CD4-positive, alpha-beta T cell treated with Interferon gamma for 1 hour (primary cell): ENCODE results near the gene THSD1.
"Not testable (repeated sequence)": the region's sequence is repeated elsewhere in the genome, so short reads cannot be mapped to it uniquely, and the experiment has no call there.

Source experiments
- DNase-seq: peaks from one replicate; pipeline ENCODE4 v3.0.0-alpha.2; 2020

THSD1 gene

GRCh38 chr13:52407436-52407835 lies 1.5 kb upstream of the THSD1 start:
- not testable (repeated sequence) for DNase-seq

GRCh38 chr13:52406629-52407028 lies 657 bp upstream of the THSD1 start:
- no peak for DNase-seq

GRCh38 chr13:52405369-52405766 lies 604 bp downstream of the THSD1 start:
- DNase-seq = no peak

GRCh38 chr13:52399708-52400107 lies 6.3 kb downstream of the THSD1 start:
- no peak for DNase-seq

- no peak for DNase-seq
These were observed 6.9 kb downstream of the THSD1 start for GRCh38 chr13:52399046-52399445.

- DNase-seq = no peak
These were observed 10.3 kb downstream of the THSD1 start for GRCh38 chr13:52395704-52396103.

- DNase-seq = no peak
These were observed 11.4 kb downstream of the THSD1 start for GRCh38 chr13:52394586-52394985.

GRCh38 chr13:52393572-52394357 lies 12.2 kb downstream of the THSD1 start:
- DNase-seq = no peak

- DNase-seq = no peak
These were observed 18.3 kb downstream of the THSD1 start for GRCh38 chr13:52387721-52388120.

GRCh38 chr13:52385870-52386269 lies 20.1 kb downstream of the THSD1 start:
- no peak for DNase-seq

- no peak for DNase-seq
These were observed 22.6 kb downstream of the THSD1 start for GRCh38 chr13:52383366-52383765.

GRCh38 chr13:52378312-52378711 lies 27.7 kb downstream of the THSD1 start:
- no peak for DNase-seq

GRCh38 chr13:52377898-52378297 lies 28.1 kb downstream of the THSD1 start:
- DNase-seq = no peak

GRCh38 chr13:52374873-52375411 lies 31.0 kb downstream of the THSD1 start:
- no peak for DNase-seq

GRCh38 chr13:52374389-52374788 lies 31.6 kb downstream of the THSD1 start:
- no peak for DNase-seq

- DNase-seq = not testable (repeated sequence)
These were observed 32.7 kb downstream of the THSD1 start for GRCh38 chr13:52373277-52373676.

GRCh38 chr13:52371736-52372247 lies 34.2 kb downstream of the THSD1 start:
- DNase-seq = no peak

GRCh38 chr13:52366291-52366690 lies 39.7 kb downstream of the THSD1 start:
- DNase-seq = no peak

- not testable (repeated sequence) for DNase-seq
These were observed 43.6 kb downstream of the THSD1 start for GRCh38 chr13:52362169-52362887.

GRCh38 chr13:52361225-52361624 lies 44.7 kb downstream of the THSD1 start:
- DNase-seq = no peak

GRCh38 chr13:52359534-52359933 lies 46.4 kb downstream of the THSD1 start:
- DNase-seq = no peak

GRCh38 chr13:52356327-52356726 lies 49.6 kb downstream of the THSD1 start:
- no peak for DNase-seq

- no peak for DNase-seq
These were observed 52.8 kb downstream of the THSD1 start for GRCh38 chr13:52353193-52353592.
